ENCODE measurements around the gene EFS. TPM values are rescaled to one million over a fixed set of nuclear protein-coding genes. Genes with fewer than 3 reads are reported as not detected.
A peak's percentile ranks its signal among the peaks of the same experiment; 100 is the strongest.

The EFS gene
- total RNA-seq, 6 experiments from 2014 or later, result 0.19 to 0.60 (median 0.39) TPM

DNA sequence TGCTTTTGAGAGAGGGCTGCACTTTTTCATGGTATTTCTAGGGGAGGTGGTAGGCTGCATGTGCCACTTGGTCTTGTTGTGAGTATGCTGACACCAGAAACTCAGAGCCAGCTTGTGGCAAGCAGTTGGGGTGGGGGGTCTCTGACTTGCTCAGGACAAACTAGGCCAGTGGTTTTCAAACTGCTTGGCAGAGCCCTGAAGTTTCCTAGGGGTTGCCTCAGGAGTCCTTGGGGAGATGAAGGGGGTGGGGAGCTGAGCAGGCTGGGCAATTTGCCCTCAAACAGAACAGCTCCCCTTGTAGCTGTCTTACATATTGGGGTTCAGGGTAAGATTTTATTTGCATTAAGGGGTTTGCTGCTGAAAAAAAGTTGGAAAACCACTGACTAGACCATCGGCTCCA lies 54.4 kb downstream of the EFS start:
- ATAC-seq (no peak), DNase-seq (peak in 1 of 3 donors; percentile 31)
- no peaks in the 10 kb centered on the region for H3K27me3 ChIP-seq
- H3K9me3 ChIP-seq, result no peaks in the 10 kb centered on the region
- WGBS (ENCODE audit: insufficient coverage, low coverage, low lambda C conversion rate, missing lambda C conversion rate), result no CpG with 5 or more reads among the region's 1 CpG
- H3K4me1 ChIP-seq, result peaks cover 0 to 20% (median 9%) of the 10 kb centered on the region in 4 donors
- intact Hi-C loops (cut with DNase I), result no loop called here
- no peak overlapping the region for H3K27ac ChIP-seq
- no peak for TF ChIP-seq POLR2A (IDR thresholded peaks at IDR 0.05)
- TF ChIP-seq, protein P1, sequence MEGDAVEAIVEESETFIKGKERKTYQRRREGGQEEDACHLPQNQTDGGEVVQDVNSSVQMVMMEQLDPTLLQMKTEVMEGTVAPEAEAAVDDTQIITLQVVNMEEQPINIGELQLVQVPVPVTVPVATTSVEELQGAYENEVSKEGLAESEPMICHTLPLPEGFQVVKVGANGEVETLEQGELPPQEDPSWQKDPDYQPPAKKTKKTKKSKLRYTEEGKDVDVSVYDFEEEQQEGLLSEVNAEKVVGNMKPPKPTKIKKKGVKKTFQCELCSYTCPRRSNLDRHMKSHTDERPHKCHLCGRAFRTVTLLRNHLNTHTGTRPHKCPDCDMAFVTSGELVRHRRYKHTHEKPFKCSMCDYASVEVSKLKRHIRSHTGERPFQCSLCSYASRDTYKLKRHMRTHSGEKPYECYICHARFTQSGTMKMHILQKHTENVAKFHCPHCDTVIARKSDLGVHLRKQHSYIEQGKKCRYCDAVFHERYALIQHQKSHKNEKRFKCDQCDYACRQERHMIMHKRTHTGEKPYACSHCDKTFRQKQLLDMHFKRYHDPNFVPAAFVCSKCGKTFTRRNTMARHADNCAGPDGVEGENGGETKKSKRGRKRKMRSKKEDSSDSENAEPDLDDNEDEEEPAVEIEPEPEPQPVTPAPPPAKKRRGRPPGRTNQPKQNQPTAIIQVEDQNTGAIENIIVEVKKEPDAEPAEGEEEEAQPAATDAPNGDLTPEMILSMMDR (IDR thresholded peaks at IDR 0.05), result no peak
- peaks cover 0 to 15% (median 3%) of the 10 kb centered on the region in 4 donors for H3K36me3 ChIP-seq
- H3K4me3 ChIP-seq, result no peak overlapping the region

DNA sequence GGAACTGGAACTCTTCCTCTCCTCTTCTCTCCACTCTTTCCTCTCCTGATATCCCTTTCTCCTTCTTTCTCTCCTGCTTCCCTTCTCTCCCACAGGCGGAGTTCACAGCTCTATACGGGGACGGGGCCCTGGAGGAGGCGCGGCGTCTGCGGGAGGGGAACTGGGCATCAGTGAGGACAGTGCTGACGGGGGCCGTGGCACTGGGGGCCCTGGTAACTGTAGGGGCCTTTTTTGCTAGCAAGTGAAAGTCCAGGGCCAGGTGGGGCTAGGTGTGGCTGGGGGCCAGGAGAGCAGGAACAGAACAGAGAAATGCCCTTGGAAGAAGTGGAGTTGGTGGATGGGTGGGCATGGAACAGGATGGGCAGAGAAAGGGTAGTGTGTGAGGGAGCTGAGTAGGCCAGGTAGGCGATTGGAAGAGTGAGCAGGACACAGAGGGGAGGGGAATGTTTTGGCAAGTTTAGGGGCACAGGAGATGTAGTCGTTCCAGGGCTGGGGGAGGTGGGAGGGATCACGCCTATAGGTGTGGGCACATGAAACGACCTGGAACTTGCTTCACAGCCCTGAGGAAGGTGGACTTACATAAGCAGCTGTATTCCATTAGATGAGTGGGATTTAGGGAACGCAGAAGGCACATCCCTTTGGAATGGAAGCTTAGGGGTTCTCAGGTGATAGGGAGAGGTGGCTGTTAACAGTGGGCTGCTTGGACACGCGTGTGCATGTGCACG lies 56.1 kb downstream of the EFS start:
- Histone ChIP-seq H3K36me3 (peaks cover 0 to 15% (median 3%) of the 10 kb centered on the region in 4 donors), H3K27ac (no peak overlapping the region), H3K9me3 (no peaks in the 10 kb centered on the region), H3K27me3 (no peaks in the 10 kb centered on the region), H3K4me1 (peaks cover 0 to 20% (median 10%) of the 10 kb centered on the region in 4 donors), H3K4me3 (no peak overlapping the region)
- 76% methylated on average over 6 of the region's 17 CpGs for WGBS (ENCODE audit: insufficient coverage, low coverage, low lambda C conversion rate, missing lambda C conversion rate)
- no peak for ATAC-seq
- peak in 1 of 3 donors; percentile 47 for DNase-seq
- intact Hi-C loops (cut with DNase I), result no loop called here
- no peak for TF ChIP-seq POLR2A (IDR thresholded peaks at IDR 0.05)
- TF ChIP-seq, protein P1 (IDR thresholded peaks at IDR 0.05), result no peak

DNA sequence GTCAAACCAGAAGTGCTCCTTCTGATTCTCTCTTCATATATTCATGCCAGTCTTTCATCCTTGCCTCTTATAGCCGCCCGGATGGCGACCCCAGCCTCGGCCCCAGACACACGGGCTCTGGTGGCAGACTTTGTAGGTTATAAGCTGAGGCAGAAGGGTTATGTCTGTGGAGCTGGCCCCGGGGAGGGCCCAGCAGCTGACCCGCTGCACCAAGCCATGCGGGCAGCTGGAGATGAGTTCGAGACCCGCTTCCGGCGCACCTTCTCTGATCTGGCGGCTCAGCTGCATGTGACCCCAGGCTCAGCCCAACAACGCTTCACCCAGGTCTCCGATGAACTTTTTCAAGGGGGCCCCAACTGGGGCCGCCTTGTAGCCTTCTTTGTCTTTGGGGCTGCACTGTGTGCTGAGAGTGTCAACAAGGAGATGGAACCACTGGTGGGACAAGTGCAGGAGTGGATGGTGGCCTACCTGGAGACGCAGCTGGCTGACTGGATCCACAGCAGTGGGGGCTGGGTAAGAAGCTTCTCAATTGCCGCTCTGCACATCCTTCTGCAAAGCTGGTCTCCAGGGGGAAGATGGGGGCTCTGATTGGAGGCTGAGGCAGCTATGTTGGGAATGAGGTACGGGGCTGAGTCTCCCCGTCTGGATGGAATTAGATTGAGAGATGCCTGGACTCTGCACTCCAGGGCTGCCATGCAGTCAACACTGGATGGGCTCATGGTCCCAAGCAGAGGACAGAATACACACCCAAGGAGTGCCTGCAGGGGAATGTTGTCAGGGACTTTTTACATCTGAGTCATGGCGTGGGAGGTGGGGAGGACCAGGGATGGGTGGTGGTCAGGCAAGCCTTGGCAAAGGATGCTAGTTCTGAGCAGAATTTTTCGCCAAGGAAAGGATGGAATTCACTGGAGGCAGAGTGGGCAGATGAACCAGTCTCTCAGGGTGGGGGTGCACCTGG lies 57.0 kb downstream of the EFS start:
- H3K36me3 ChIP-seq, result peaks cover 0 to 15% (median 3%) of the 10 kb centered on the region in 4 donors
- no peaks in the 10 kb centered on the region for H3K9me3 ChIP-seq
- DNase-seq (peak in 1 of 3 donors; percentile 44), ATAC-seq (no peak)
- H3K4me1 ChIP-seq, result peaks cover 0 to 20% (median 10%) of the 10 kb centered on the region in 4 donors
- WGBS (ENCODE audit: insufficient coverage, low coverage, low lambda C conversion rate, missing lambda C conversion rate), result 95% methylated on average over 13 of the region's 22 CpGs
- no peaks in the 10 kb centered on the region for H3K27me3 ChIP-seq
- H3K4me3 ChIP-seq, result peak overlapping the region in 2 of 3 donors; percentile 87
- intact Hi-C loops (cut with DNase I), result no loop called here
- TF ChIP-seq, protein P1 (IDR thresholded peaks at IDR 0.05), result no peak
- TF ChIP-seq POLR2A (IDR thresholded peaks at IDR 0.05), result no peak
- peak overlapping the region in 1 of 3 donors; percentile 88 for H3K27ac ChIP-seq

DNA sequence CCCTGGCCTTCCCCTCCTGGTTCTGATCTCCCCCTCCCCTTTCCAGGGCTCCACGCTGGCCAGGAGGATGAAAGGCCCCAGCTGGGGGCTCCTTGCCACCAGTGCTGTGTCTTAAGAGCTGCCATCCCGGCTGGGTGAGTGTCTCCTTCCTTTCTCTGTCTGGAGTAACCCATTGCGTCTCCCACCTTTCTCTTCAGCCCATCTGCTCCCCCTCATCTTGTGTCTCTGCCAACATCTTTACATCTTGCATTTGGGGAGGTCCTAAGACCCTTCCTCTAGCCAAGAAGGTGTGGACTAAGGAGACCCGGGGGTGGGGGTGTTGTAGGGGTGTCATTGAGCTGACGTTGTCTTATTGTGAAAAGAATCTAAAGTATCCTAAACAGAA lies 57.8 kb downstream of the EFS start:
- WGBS (ENCODE audit: insufficient coverage, low coverage, low lambda C conversion rate, missing lambda C conversion rate), result 3% methylated on average over 5 of the region's 5 CpGs
- TF ChIP-seq, protein P1 (IDR thresholded peaks at IDR 0.05), result no peak
- no peak for TF ChIP-seq POLR2A (IDR thresholded peaks at IDR 0.05)
- intact Hi-C loops (cut with DNase I), result no loop called here
- Histone ChIP-seq H3K27me3 (no peaks in the 10 kb centered on the region), H3K4me1 (peaks cover 0 to 20% (median 10%) of the 10 kb centered on the region in 4 donors), H3K36me3 (peaks cover 0 to 15% (median 3%) of the 10 kb centered on the region in 4 donors), H3K9me3 (no peaks in the 10 kb centered on the region), H3K4me3 (peak overlapping the region; percentile 82 to 87 (median 87)), H3K27ac (peak overlapping the region; percentile 69 to 89 (median 88))
- DNase-seq, result no peak
- no peak for ATAC-seq
